IMR-90 (cell line): ENCODE results near the gene RELT. TPM values are rescaled to one million over a fixed set of nuclear protein-coding genes. Genes with fewer than 3 reads are reported as not detected.

Experiments
- ATAC-seq: fragments of 200-7000 bp; cut with Tn5 transposase; 2 replicates; pipeline ENCODE4 v1.9.1; 2020; ENCODE audit warnings: low read depth, mild to moderate bottlenecking, moderate library complexity
- BruUV-seq: library from RNA; stranded (reverse); fragments of 400-500 nt; replicated peaks from 2 replicates; lab custom pipeline; 2021; lab: Mats Ljungman, UMichigan
- CTCF ChIA-PET: fragments of 300-600 bp; formaldehyde crosslinking; extraction: SDS; loops from one replicate; lab custom pipeline; 2021; ENCODE audit warnings: antibody characterized with exemption; lab: Yijun Ruan, JAX
- POLR2A ChIA-PET: fragments of 300-600 bp; sonication (Branson Sonifier 250); formaldehyde crosslinking; loops from one replicate; lab custom pipeline; 2022; ENCODE audit warnings: antibody characterized with exemption; ENCODE audit not compliant: unreplicated experiment; lab: Charles Lee
- DNase-seq: peaks from one replicate; pipeline ENCODE4 v3.0.0; 2013
- H2AFZ ChIP-seq: replicated peaks from 2 replicates; pipeline ENCODE3; 2013; ENCODE audit warnings: low read length, mild to moderate bottlenecking; ENCODE audit not compliant: poor library complexity
- H2AK5ac ChIP-seq: 2 replicates; pipeline ENCODE4 v1.6.1; 2013; ENCODE audit warnings: low read depth, low read length, inconsistent platforms
- H2AK9ac ChIP-seq: replicated peaks from 2 replicates; pipeline ENCODE3; 2013; ENCODE audit warnings: mild to moderate bottlenecking, low read depth, low read length, moderate library complexity; ENCODE audit not compliant: poor library complexity
- H2BK120ac ChIP-seq: 2 replicates; pipeline ENCODE4 v1.6.1; 2013; ENCODE audit warnings: low read depth, low read length, inconsistent platforms
- H2BK15ac ChIP-seq: 3 replicates; pipeline ENCODE4 v1.6.1; 2013; ENCODE audit warnings: low read depth, low read length, inconsistent platforms
- H2BK20ac ChIP-seq: 2 replicates; pipeline ENCODE4 v1.6.1; 2013; ENCODE audit warnings: low read depth, mild to moderate bottlenecking, inconsistent platforms, low read length, moderate library complexity
- H2BK5ac ChIP-seq: 2 replicates; pipeline ENCODE4 v1.6.1; 2013; ENCODE audit warnings: mild to moderate bottlenecking, low read depth, low read length, inconsistent platforms; ENCODE audit not compliant: poor library complexity, severe bottlenecking
- H3K14ac ChIP-seq: replicated peaks from 2 replicates; pipeline ENCODE4 v1.6.1; 2013; ENCODE audit warnings: low read depth, low read length, inconsistent platforms
- H3K18ac ChIP-seq: 2 replicates; pipeline ENCODE4 v1.6.1; 2013; ENCODE audit warnings: low read depth, low read length, control low read depth
- H3K23ac ChIP-seq: 2 replicates; pipeline ENCODE4 v1.6.1; 2013; ENCODE audit warnings: low read depth, low read length, inconsistent platforms
- H3K27ac ChIP-seq: 2 replicates; pipeline ENCODE4 v1.5.1; 2013; ENCODE audit warnings: mild to moderate bottlenecking, control low read depth, low read length; ENCODE audit not compliant: insufficient read depth
- H3K27me3 ChIP-seq: 2 replicates; pipeline ENCODE4 v1.6.1; 2013; ENCODE audit warnings: low read length; ENCODE audit not compliant: control insufficient read depth, insufficient read depth
- H3K36me3 ChIP-seq: 2 replicates; pipeline ENCODE4 v1.6.1; 2013; ENCODE audit warnings: low read length, mixed read lengths; ENCODE audit not compliant: control insufficient read depth, insufficient read depth
- H3K4ac ChIP-seq: 2 replicates; pipeline ENCODE4 v1.6.1; 2013; ENCODE audit warnings: low read depth, low read length, inconsistent platforms
- H3K4me1 ChIP-seq: 2 replicates; pipeline ENCODE4 v1.6.1; 2013; ENCODE audit warnings: low read length, mixed read lengths; ENCODE audit not compliant: control insufficient read depth, insufficient read depth
- H3K4me2 ChIP-seq: 2 replicates; pipeline ENCODE4 v1.6.1; 2013; ENCODE audit warnings: low read depth, mild to moderate bottlenecking, control low read depth, low read length, moderate library complexity
- H3K4me3 ChIP-seq: 2 replicates; pipeline ENCODE4 v1.5.1; 2013; ENCODE audit warnings: low read depth, mild to moderate bottlenecking, control low read depth, low read length, moderate library complexity; ENCODE audit not compliant: insufficient read depth
- H3K56ac ChIP-seq: 2 replicates; pipeline ENCODE4 v1.6.1; 2013; ENCODE audit warnings: low read length, inconsistent platforms; ENCODE audit not compliant: insufficient read depth; ENCODE audit errors: extremely low read depth
- H3K79me1 ChIP-seq, 2 experiments: 2 replicates each; pipeline ENCODE4 v1.6.1; 2013; ENCODE audit warnings: low read length in 2 of 2, inconsistent platforms in 1 of 2, low read depth in 1 of 2
- H3K9ac ChIP-seq: 2 replicates; pipeline ENCODE4 v1.6.1; 2013; ENCODE audit warnings: low read depth, low read length, control low read depth
- H3K9me1 ChIP-seq: 2 replicates; pipeline ENCODE4 v1.6.1; 2013; ENCODE audit warnings: low read length, inconsistent platforms; ENCODE audit not compliant: insufficient read depth
- H3K9me3 ChIP-seq: 2 replicates; pipeline ENCODE4 v1.6.1; 2013; ENCODE audit warnings: low read length; ENCODE audit not compliant: control insufficient read depth, insufficient read depth
- H4K20me1 ChIP-seq: 2 replicates; pipeline ENCODE4 v1.6.1; 2013; ENCODE audit warnings: low read length, inconsistent platforms; ENCODE audit not compliant: insufficient read depth
- H4K5ac ChIP-seq: 2 replicates; pipeline ENCODE4 v1.6.1; 2013; ENCODE audit warnings: mild to moderate bottlenecking, low read depth, low read length, control low read depth
- H4K8ac ChIP-seq, 2 experiments: 2 replicates each; pipeline ENCODE4 v1.6.1; 2013; ENCODE audit warnings: low read depth in 2 of 2, low read length in 2 of 2, control low read depth in 1 of 2, inconsistent platforms in 1 of 2
- H4K91ac ChIP-seq: 2 replicates; pipeline ENCODE4 v1.6.1; 2013; ENCODE audit warnings: low read depth, low read length, inconsistent platforms; ENCODE audit not compliant: insufficient read depth
- ELK1 ChIP-seq: fragments of 150-350 bp; IDR thresholded peaks from 2 replicates; pipeline ENCODE4 v1.6.1; 2016; ENCODE audit warnings: low read depth, mild to moderate bottlenecking, low read length, moderate library complexity, borderline replicate concordance
- FOS ChIP-seq: fragments of 150-350 bp; IDR thresholded peaks from 2 replicates; pipeline ENCODE4 v1.6.1; 2016; ENCODE audit warnings: low read depth, low read length
- MAFK ChIP-seq: IDR thresholded peaks from 2 replicates; pipeline ENCODE4 v1.6.1; 2012; ENCODE audit warnings: low read depth, low read length, improper control_type of control experiment
- MXI1 ChIP-seq: IDR thresholded peaks from 2 replicates; pipeline ENCODE4 v1.6.1; 2012; ENCODE audit warnings: low read depth, mild to moderate bottlenecking, low read length, moderate library complexity, borderline replicate concordance
- NFE2L2 ChIP-seq: fragments of 150-350 bp; IDR thresholded peaks from 2 replicates; pipeline ENCODE4 v1.6.1; 2016; ENCODE audit warnings: low read depth, mild to moderate bottlenecking, low read length
- RAD21 ChIP-seq: IDR thresholded peaks from 2 replicates; pipeline ENCODE4 v1.6.1; 2012; ENCODE audit warnings: low read length, improper control_type of control experiment
- RCOR1 ChIP-seq: IDR thresholded peaks from 2 replicates; pipeline ENCODE4 v1.6.1; 2012; ENCODE audit warnings: mild to moderate bottlenecking, low read length, improper control_type of control experiment; ENCODE audit not compliant: insufficient replicate concordance
- SMC3 ChIP-seq: fragments of 150-350 bp; IDR thresholded peaks from 2 replicates; pipeline ENCODE4 v1.6.1; 2016; ENCODE audit warnings: low read depth, mild to moderate bottlenecking, antibody characterized with exemption, low read length, moderate library complexity
- WGBS, 2 experiments: methylation state at CpG; one replicate each; pipeline versions ENCODE4 v1.1.5 to v1.1.7; 2013; ENCODE audit warnings: missing lambda C conversion rate in 2 of 2; ENCODE audit not compliant: insufficient read length in 1 of 2; ENCODE audit errors: extremely low coverage in 2 of 2; 5-methylcytosine and 5-hydroxymethylcytosine counted together
- dilution Hi-C: fragments of 300-500 bp; cut with HindIII; formaldehyde crosslinking; loops from one replicate; pipeline ENCODE4 v1.14.3; 2018; ENCODE audit warnings: low sequenced_read_pairs; ENCODE audit not compliant: unreplicated experiment
- in situ Hi-C: fragments of 300-500 bp; cut with MboI; formaldehyde crosslinking; loops from 3 replicates; pipeline ENCODE4 v1.14.3; 2019; ENCODE audit warnings: low sequenced_read_pairs, inconsistent platforms, mixed read lengths
- intact Hi-C: fragments of 100-400 bp; cut with micrococcal nuclease; formaldehyde crosslinking; loops from 2 replicates; pipeline ENCODE4 v1.10.0; 2022
- polyA plus RNA-seq, 3 experiments: library from polyadenylated mRNA; depleted of rRNA; stranded (reverse); fragments of >200 nt; gene quantifications; 2 replicates each; pipeline ENCODE4 v1.2.3, GENCODE V29; 2012; ENCODE audit warnings: low replicate concordance in 1 of 3
- total RNA-seq: library from RNA; depleted of rRNA; stranded (reverse); fragments of >200 nt; gene quantifications from 2 replicates; pipeline ENCODE4 v1.2.3, GENCODE V29; 2012

Gene RELT
- total and polyA plus RNA-seq, 2 of the 4 experiments (the other 2 are of a cell fraction): 2.3 to 5.3 TPM

GRCh38 chr11:73326929-73327811 is 49.0 kb upstream of the RELT start (continued):
- no peak for TF ChIP-seq MAFK
- no peak for TF ChIP-seq MXI1
- TF ChIP-seq FOS: peak; percentile 21; the same call in 1 of the 2 replicates

GRCh38 chr11:73327812-73328364 is 48.3 kb upstream of the RELT start:
- Histone ChIP-seq H3K14ac (peak overlapping the region; percentile 90), H4K20me1 (peaks cover 71% of the 10 kb centered on the region), H3K9me3 (no peaks in the 10 kb centered on the region), H2BK20ac (no peak overlapping the region), H2BK5ac (peak overlapping the region; percentile 66), H3K4me2 (no peak overlapping the region), H3K79me1 (peaks cover 29 to 91% of the 10 kb centered on the region in 2 experiments; a peak in 3 of 4 replicates), H3K36me3 (peaks cover 12% of the 10 kb centered on the region), H3K9ac (no peak overlapping the region), H3K4me3 (no peak overlapping the region), H2AK5ac (peak overlapping the region; percentile 75), H3K9me1 (peaks cover 38% of the 10 kb centered on the region), H4K5ac (no peak overlapping the region), H4K8ac (peak overlapping the region in 1 of 2 experiments; percentile 22; a peak in 1 of 4 replicates), H3K23ac (peak overlapping the region; percentile 65), H3K27me3 (no peaks in the 10 kb centered on the region), H2AFZ (no peak overlapping the region), H4K91ac (no peak overlapping the region), H3K4me1 (peaks cover 68% of the 10 kb centered on the region), H3K18ac (no peak overlapping the region), H3K56ac (no peak overlapping the region), H3K27ac (0 out of 2 replicates have a peak overlapping the region, but pooled peaks have one; percentile 7), H2BK120ac (no peak overlapping the region), H3K4ac (peak overlapping the region; percentile 52), H2BK15ac (peak overlapping the region; percentile 61; the same call in 1 of the 3 replicates), H2AK9ac (peak overlapping the region; percentile 50)
- WGBS, 2 experiments: 70% methylated on average over 2 of the region's 4 CpGs; no CpG with 5 or more reads in 1 of the 2 experiments
- POLR2A ChIA-PET: no interaction called here
- DNase-seq: no peak
- in situ Hi-C loops (no loop called here), dilution Hi-C loops (no loop called here), intact Hi-C loops (no loop called here)
- TF ChIP-seq SMC3 (no peak), RAD21 (no peak), MAFK (no peak), ELK1 (no peak), RCOR1 (peak; percentile 21), NFE2L2 (no peak)
- BruUV-seq: no TSS peak
- CTCF ChIA-PET: no interaction called here
- no peak for ATAC-seq
